ENCODE results near the gene DNASE2B. TPM values are rescaled to one million over a fixed set of nuclear protein-coding genes. Genes with fewer than 3 reads are reported as not detected.

Gene DNASE2B
- total and polyA plus RNA-seq, 9 donors, result 0.57 to 1.6 (median 1.2) TPM; not detected in 6

DNA sequence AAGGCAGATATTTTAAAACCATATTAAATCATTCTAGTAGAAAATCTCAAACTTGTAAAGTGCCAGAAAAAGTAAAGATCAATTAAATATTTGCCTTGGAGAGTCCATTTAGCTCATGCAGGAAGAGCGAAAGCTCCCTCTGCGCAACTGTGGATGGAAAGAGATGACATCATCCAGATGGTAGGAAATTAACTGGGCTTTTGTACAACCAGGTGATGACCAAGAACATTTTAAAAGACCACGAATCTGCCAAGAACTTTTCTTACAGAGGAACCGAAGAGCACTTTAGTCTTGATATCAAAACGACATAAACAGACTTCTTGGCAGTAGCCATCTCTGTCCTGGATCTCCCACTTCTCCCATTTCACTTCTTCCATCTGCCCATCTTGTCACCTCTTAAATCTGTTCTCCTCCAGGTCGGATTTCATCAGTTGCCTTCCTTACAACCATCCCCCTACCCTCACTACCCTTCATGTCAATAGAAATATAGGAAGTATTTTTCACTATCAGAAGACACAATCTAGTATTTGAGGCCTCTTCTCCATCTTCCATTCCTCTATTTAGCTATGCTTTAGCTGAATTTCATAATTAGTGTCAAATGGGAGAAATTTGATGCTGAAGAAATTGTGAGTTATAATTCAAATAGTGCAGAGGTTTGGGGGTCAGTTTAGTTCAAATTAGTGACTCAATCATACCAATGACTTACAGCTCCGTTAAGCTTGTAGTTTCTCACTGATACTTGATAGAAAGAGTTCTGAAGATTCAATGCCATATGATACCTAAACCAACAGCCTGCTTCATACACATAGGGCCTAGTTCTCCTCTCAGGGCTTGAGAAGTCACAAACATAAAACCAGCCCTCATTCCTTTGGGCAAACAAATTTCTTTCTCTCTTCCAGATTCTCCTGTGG, 22.0 kb upstream of the DNASE2B start:
- WGBS, 3 donors, result 65 to 81% (median 80%) methylated on average over 7 of the region's 7 CpGs
- TF ChIP-seq POLR2A (IDR thresholded peaks at IDR 0.05) (no peak), EP300 (IDR thresholded peaks at IDR 0.05) (no peak)
- TF ChIP-seq, protein P1, sequence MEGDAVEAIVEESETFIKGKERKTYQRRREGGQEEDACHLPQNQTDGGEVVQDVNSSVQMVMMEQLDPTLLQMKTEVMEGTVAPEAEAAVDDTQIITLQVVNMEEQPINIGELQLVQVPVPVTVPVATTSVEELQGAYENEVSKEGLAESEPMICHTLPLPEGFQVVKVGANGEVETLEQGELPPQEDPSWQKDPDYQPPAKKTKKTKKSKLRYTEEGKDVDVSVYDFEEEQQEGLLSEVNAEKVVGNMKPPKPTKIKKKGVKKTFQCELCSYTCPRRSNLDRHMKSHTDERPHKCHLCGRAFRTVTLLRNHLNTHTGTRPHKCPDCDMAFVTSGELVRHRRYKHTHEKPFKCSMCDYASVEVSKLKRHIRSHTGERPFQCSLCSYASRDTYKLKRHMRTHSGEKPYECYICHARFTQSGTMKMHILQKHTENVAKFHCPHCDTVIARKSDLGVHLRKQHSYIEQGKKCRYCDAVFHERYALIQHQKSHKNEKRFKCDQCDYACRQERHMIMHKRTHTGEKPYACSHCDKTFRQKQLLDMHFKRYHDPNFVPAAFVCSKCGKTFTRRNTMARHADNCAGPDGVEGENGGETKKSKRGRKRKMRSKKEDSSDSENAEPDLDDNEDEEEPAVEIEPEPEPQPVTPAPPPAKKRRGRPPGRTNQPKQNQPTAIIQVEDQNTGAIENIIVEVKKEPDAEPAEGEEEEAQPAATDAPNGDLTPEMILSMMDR (IDR thresholded peaks at IDR 0.05), result no peak
- intact Hi-C loops (cut with DNase I), result no loop called here
- Histone ChIP-seq H3K27ac (no peak overlapping the region), H3K36me3 (no peaks in the 10 kb centered on the region), H3K9me3 (no peaks in the 10 kb centered on the region), H3K4me3 (no peak overlapping the region), H3K27me3 (no peaks in the 10 kb centered on the region), H3K4me1 (ENCODE audit: insufficient read depth) (no peaks in the 10 kb centered on the region)
- DNase-seq, result no peak

DNA sequence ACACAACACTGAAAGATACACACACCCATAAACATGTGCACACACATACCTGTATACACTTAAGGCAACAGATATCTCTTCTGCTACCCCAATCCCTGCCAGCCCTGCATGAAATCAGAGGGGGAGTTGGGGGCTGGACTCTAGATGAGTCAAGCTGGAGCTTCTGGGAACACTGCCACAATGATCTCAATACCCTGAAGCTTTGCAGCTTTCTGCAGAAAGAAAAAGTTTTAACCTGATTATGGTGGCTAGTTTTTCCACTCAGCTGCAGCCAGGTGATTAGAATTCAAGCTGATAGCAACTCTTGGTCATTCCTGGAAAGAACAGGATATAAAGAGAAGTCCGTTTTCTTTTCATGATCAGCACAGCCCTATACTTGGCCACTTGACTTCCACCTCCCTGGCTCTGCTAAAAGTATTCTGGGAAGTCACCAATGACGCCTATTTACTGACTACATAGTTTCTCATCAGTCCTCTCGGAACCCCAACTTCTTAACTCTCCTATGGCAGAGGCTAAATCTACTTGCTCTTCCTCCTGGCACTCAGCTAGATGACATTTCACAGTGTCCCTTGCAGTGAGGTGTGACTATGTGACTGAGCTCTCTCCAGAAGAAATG, 20.7 kb upstream of the DNASE2B start:
- peak in 2 of 5 donors; percentile 16 to 27 for DNase-seq
- intact Hi-C loops (cut with DNase I), result no loop called here
- whole genome bisulfite sequencing, 3 donors, result 16 to 18% (median 17%) methylated on average over 3 of the region's 3 CpGs
- H3K4me1 ChIP-seq (ENCODE audit: insufficient read depth), result no peaks in the 10 kb centered on the region
- no peak overlapping the region for H3K27ac ChIP-seq
- no peaks in the 10 kb centered on the region for H3K27me3 ChIP-seq
- no peaks in the 10 kb centered on the region for H3K9me3 ChIP-seq
- TF ChIP-seq, protein P1 (IDR thresholded peaks at IDR 0.05), result no peak
- TF ChIP-seq POLR2A (IDR thresholded peaks at IDR 0.05) (no peak), EP300 (IDR thresholded peaks at IDR 0.05) (no peak)
- H3K36me3 ChIP-seq, result no peaks in the 10 kb centered on the region
- no peak overlapping the region for H3K4me3 ChIP-seq

DNA sequence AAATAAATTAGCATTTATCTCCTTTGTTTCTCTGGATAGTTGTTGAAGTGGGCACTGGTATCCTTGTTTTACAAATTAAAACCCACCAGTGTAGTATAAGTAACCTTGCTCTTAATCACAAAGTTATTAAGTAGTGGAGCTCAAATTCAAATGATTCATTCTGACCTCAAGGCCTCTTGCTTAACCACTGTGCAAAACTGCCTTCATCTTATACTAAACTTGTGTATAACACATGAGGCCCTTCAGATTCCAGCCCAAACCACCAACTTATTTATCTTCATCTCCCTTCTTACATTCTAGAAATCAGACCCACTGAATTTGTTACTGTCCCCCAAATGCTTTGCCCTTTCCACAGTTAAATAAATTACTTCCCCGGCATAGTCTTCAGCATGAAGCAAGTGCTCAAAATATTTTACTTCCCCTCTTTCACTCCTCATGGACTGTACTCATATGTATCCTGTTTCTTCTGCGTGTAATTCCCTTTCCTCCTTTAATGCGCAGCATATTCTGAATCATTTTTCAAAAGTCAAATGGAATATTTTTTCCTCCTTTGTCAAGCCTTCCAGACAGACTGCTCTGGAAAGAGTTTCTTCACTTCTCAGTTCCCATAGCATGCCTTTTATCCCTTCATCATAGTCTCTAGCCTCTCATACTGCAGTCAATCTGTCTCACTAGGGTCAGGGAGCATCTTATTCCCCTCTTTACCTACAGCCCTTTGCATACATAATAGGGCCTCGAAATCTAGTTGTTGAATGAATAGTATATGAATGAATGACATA, 19.0 kb upstream of the DNASE2B start:
- H3K9me3 ChIP-seq, result no peaks in the 10 kb centered on the region
- DNase-seq, result no peak
- TF ChIP-seq EP300 (IDR thresholded peaks at IDR 0.05) (no peak), POLR2A (IDR thresholded peaks at IDR 0.05) (no peak)
- TF ChIP-seq, protein P1 (IDR thresholded peaks at IDR 0.05), result no peak
- no peak overlapping the region for H3K4me3 ChIP-seq
- no peak overlapping the region for H3K27ac ChIP-seq
- 84 to 89% (median 85%) methylated on average over 4 of the region's 4 CpGs for WGBS, 3 donors
- no peaks in the 10 kb centered on the region for H3K4me1 ChIP-seq (ENCODE audit: insufficient read depth)
- intact Hi-C loops (cut with DNase I), result no loop called here
- no peaks in the 10 kb centered on the region for H3K27me3 ChIP-seq
- no peaks in the 10 kb centered on the region for H3K36me3 ChIP-seq

DNA sequence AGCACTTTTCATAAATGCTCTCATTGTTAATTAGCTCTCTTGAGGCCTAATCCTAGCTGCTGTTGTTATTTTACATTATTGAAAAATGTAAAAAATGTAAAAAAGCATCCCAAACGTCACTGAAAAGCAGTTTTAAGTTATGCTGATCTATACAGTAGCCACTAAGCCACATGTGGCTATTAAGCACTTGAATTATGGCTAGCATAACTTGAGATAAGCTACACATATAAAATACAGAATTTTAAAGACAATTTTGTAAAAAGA, 18.4 kb upstream of the DNASE2B start:
- intact Hi-C loops (cut with DNase I), result no loop called here
- H3K27me3 ChIP-seq, result no peaks in the 10 kb centered on the region
- H3K4me3 ChIP-seq, result no peak overlapping the region
- no peaks in the 10 kb centered on the region for H3K9me3 ChIP-seq
- no peaks in the 10 kb centered on the region for H3K4me1 ChIP-seq (ENCODE audit: insufficient read depth)
- no peaks in the 10 kb centered on the region for H3K36me3 ChIP-seq
- WGBS, 3 donors, result 35 to 53% (median 49%) methylated on average over 1 of the region's 1 CpG
- DNase-seq, result no peak
- TF ChIP-seq POLR2A (IDR thresholded peaks at IDR 0.05), result no peak
- H3K27ac ChIP-seq, result no peak overlapping the region

Data from ovary (tissue), 9 donors.